ENCODE results near the gene JOSD1. TPM values are rescaled to one million over a fixed set of nuclear protein-coding genes. Genes with fewer than 3 reads are reported as not detected.
"Not testable (repeated sequence)": the region's sequence is repeated elsewhere in the genome, so short reads cannot be mapped to it uniquely, and the experiment has no call there.

JOSD1 gene
- total and polyA plus RNA-seq, 9 donors: 33.6 to 138 (median 48.7) TPM

DNA sequence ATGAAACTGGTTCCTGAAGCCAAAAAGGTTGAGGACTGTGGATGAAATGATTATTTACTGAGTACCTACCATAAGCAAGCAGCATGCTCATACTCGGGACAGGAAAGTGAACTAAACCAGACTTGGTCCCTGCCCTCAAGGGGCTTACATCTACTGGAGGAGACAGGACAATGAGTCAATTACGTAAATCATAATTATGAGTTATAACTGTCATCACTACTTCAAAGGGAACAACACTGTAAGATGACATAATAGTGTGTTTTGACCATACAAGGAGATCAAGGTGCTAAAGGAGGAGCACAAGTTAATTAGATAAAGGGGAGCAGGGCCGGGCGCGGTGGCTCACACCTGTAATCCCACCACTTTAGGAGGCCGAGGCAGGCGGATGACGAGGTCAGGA lies 47.0 kb downstream of the JOSD1 start:
- no peak overlapping the region for H3K27ac ChIP-seq
- H3K27me3 ChIP-seq: no peaks in the 10 kb centered on the region
- no peak for DNase-seq
- no peaks in the 10 kb centered on the region for H3K36me3 ChIP-seq
- peaks cover 5% of the 10 kb centered on the region for H3K4me1 ChIP-seq (ENCODE audit: insufficient read depth)
- TF ChIP-seq POLR2A (IDR thresholded peaks at IDR 0.05): no peak
- no peak for TF ChIP-seq EP300 (IDR thresholded peaks at IDR 0.05)
- TF ChIP-seq, protein P1, sequence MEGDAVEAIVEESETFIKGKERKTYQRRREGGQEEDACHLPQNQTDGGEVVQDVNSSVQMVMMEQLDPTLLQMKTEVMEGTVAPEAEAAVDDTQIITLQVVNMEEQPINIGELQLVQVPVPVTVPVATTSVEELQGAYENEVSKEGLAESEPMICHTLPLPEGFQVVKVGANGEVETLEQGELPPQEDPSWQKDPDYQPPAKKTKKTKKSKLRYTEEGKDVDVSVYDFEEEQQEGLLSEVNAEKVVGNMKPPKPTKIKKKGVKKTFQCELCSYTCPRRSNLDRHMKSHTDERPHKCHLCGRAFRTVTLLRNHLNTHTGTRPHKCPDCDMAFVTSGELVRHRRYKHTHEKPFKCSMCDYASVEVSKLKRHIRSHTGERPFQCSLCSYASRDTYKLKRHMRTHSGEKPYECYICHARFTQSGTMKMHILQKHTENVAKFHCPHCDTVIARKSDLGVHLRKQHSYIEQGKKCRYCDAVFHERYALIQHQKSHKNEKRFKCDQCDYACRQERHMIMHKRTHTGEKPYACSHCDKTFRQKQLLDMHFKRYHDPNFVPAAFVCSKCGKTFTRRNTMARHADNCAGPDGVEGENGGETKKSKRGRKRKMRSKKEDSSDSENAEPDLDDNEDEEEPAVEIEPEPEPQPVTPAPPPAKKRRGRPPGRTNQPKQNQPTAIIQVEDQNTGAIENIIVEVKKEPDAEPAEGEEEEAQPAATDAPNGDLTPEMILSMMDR (IDR thresholded peaks at IDR 0.05): no peak
- intact Hi-C loops (cut with DNase I): no loop called here
- H3K4me3 ChIP-seq: no peak overlapping the region
- H3K9me3 ChIP-seq: no peaks in the 10 kb centered on the region
- WGBS, 3 donors: 95 to 98% (median 97%) methylated on average over 8 of the region's 8 CpGs

DNA sequence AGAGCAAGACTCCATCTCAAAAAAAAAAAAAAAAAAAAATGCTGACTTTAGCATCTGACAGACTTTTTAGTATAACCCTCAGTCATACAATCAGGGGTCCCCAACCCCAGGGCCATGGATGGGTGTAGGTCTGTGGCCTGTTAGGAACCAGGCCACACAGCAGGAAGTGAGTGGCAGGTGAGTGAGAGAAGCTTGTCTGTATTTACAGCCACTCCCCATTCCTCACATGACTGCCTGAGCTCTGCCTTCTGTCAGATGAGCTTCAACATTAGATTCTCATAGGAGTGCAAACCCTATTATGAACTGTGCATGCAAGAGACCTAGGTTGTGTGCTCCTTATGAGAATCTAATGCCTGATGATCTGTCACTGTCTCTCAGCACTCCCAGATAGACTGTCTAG lies 47.9 kb downstream of the JOSD1 start:
- Histone ChIP-seq H3K4me1 (ENCODE audit: insufficient read depth) (peaks cover 5% of the 10 kb centered on the region), H3K36me3 (no peaks in the 10 kb centered on the region), H3K4me3 (no peak overlapping the region), H3K27ac (no peak overlapping the region), H3K27me3 (no peaks in the 10 kb centered on the region), H3K9me3 (no peaks in the 10 kb centered on the region)
- intact Hi-C loops (cut with DNase I): no loop called here
- no peak for DNase-seq
- no peak for TF ChIP-seq POLR2A (IDR thresholded peaks at IDR 0.05)
- TF ChIP-seq, protein P1 (IDR thresholded peaks at IDR 0.05): no peak

DNA sequence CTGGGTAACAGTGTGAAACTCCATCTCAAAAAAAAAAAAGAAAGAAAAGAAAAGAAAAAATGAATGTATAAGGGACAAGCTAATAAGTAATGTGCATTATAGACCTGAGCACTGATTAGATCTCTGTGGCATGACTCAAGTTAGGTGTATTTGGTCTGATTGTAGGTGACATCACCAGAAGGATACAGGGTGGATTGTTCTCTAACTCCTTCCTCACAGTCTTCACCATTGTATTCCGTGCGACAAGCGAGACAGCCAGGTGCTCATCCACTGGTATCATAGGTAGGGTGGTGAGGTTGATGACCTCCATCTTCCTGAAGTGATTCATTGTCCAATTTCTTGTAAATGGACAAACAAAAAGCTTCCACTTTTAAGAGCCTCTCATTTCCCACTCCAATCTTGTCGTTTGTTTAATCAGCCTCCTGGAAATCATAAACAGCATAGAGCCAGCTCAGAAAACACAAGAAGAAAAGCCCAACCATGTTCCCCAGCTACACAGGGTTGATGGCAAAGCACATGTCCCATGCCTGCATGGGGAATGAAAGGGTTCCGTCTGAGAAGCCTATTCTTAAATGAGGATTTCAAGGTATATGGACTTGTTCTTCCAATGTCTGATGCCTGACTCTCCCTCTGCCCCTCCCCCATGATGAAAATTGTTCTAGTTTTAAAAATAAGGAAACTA lies 50.8 kb downstream of the JOSD1 start:
- H3K9me3 ChIP-seq: no peaks in the 10 kb centered on the region
- no peak for DNase-seq
- intact Hi-C loops (cut with DNase I): no loop called here
- 60 to 75% (median 64%) methylated on average over 5 of the region's 5 CpGs for WGBS, 3 donors
- TF ChIP-seq, protein P1 (IDR thresholded peaks at IDR 0.05): no peak
- no peak for TF ChIP-seq EP300 (IDR thresholded peaks at IDR 0.05)
- no peak for TF ChIP-seq POLR2A (IDR thresholded peaks at IDR 0.05)
- no peaks in the 10 kb centered on the region for H3K36me3 ChIP-seq
- no peaks in the 10 kb centered on the region for H3K27me3 ChIP-seq
- no peak overlapping the region for H3K27ac ChIP-seq
- H3K4me3 ChIP-seq: no peak overlapping the region
- H3K4me1 ChIP-seq (ENCODE audit: insufficient read depth): no peaks in the 10 kb centered on the region

DNA sequence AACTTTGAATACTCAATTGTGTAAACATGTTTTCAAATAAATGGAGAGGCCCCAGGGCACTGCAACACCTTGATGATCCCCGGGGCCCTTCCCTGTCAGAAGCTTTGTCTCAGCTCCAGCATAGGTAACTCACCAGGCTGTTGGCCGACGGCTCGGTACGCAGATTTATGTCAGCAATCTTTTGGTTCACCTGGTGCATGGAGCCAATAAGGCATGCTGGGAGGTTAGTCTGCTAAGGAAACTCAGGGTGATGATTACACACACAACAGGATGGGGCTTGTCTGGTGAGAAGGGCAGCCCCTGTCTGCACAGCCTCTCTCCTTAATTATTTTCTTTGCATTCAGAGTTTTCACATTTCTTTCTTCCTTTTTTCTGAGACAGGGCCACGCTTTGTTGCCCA lies 55.3 kb downstream of the JOSD1 start:
- Histone ChIP-seq H3K4me3 (no peak overlapping the region), H3K4me1 (ENCODE audit: insufficient read depth) (no peaks in the 10 kb centered on the region), H3K9me3 (no peaks in the 10 kb centered on the region), H3K27me3 (no peaks in the 10 kb centered on the region), H3K27ac (no peak overlapping the region), H3K36me3 (no peaks in the 10 kb centered on the region)
- no peak for DNase-seq
- 95 to 97% (median 95%) methylated on average over 6 of the region's 6 CpGs for WGBS, 3 donors
- no peak for TF ChIP-seq POLR2A (IDR thresholded peaks at IDR 0.05)
- TF ChIP-seq, protein P1 (IDR thresholded peaks at IDR 0.05): no peak
- TF ChIP-seq EP300 (IDR thresholded peaks at IDR 0.05): no peak
- intact Hi-C loops (cut with DNase I): no loop called here

DNA sequence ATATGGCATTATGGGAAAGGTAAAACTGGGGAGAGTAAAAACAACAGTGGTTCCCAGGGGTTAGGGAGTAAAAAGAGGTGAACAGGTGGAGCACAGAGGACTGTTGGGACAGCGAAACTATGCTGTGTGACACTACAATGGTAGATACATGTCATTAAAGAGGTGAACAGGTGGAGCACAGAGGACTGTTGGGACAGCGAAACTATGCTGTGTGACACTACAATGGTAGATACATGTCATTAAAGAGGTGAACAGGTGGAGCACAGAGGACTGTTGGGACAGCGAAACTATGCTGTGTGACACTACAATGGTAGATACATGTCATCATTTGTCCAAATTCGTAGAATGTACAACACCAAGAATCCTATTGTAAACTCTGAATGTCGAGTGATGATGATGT lies 56.5 kb downstream of the JOSD1 start:
- intact Hi-C loops (cut with DNase I); H3K27ac ChIP-seq; H3K27me3 ChIP-seq; H3K4me3 ChIP-seq; DNase-seq; H3K9me3 ChIP-seq; H3K4me1 ChIP-seq (ENCODE audit: insufficient read depth); H3K36me3 ChIP-seq: not testable (repeated sequence)
- 94 to 96% (median 94%) methylated on average over 5 of the region's 5 CpGs for WGBS, 3 donors
